NCI-H446 (cell line): ENCODE data around the gene MDP1.

Source experiments
- DNase-seq, 2 experiments: peaks; one replicate each; lab custom pipeline; 2025; lab: John Stamatoyannopoulos, UW

Gene MDP1

DNA sequence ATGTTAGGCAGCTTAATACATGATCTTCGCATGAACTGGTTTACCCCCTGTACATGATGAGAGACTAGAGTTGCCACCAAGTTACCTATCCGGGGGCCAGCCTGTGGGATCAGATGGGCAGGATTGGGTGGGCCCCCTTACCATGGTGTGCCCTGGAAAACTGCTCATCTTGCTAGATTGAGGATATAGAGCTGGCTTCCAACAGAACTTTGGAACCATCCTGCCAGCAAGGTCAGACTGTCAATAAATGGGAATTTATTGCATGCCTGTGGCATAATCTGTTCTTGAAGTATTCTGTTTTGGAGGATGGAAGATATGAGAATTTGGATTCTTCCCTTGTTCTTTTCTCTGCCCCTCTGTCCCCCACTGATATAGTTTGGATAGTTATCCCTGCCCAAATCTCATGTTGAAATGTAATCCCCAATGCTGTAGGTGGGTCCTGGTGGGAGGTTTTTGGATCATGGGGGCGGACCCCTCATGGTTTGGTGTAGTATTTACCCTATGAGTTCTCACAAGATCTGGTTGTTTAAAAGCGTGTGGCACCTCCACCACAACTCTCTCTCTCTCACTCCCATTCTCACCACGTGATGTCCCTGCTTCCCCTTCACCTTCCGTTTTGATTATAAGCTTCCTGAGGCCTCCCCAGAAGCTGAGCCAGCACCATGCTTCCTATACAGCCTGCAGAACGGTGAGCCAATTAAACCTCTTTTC, 16.9 kb downstream of the MDP1 start:
- no peak for DNase-seq

DNA sequence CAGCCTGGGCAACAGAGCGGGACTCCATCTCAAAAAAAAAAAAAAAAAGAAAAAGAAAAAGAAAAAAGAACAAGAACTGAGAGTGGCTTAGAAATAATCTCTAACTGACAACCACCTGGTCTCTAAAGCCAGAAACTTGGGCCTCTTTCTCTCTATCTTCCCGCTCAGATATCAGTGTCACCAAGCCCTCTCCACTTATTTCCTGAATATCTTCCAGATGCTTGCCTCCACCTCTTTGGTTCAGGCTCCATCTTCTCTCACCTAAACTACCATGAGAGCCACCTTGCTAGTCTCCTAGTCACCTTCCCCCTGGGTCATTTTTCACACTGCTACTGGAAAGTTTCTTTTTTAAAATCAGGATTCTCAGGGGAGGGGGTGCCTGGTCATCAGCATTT, 18.8 kb downstream of the MDP1 start:
- DNase-seq, result no peak

DNA sequence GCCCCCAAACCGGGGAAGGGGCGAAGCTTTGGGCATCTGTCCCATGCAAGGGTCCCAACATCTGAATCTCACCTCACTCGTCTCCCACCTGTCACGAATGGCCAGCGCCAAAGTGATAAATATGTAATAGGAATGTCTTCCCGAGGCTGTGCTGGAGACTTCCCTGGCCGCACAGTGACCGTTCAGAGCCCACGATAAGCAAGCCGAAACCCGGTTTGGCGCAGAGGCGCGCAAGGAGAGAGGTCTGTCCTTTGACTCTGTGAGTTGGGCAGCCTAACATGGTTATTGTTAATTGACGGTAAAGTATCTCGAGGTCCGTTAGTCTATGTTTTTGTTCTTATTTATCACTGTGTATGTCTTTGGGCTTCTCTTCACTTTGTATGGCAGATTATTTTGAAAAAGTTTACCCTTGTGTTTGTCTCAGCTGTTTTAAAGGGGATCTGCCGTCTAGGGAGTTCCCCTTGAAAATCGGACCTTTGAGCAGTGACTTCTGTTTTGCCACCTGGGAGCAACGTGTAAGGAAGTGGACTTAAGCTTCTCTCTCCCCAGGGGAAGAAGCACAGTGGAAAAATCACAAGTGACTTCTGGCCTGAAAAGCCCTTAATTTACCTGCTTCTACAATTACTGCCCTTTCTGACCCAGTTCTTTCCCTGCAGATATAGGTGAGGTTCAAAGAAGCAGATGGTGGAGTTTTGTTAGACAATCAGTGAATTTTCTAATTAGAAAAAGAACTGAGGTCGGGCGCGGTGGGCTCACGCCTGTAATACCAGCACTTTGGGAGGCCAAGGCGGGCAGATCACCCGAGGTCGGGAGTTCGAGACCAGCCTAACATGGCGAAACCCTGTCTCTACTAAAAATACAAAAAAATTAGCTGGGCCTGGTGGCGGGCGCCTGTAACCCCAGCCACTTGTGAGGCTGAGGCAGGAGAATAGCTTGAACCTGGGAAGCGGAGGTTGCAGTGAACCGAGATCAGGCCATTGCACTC, 19.5 kb downstream of the MDP1 start:
- peak in 1 of 2 experiments; percentile 21 for DNase-seq

DNA sequence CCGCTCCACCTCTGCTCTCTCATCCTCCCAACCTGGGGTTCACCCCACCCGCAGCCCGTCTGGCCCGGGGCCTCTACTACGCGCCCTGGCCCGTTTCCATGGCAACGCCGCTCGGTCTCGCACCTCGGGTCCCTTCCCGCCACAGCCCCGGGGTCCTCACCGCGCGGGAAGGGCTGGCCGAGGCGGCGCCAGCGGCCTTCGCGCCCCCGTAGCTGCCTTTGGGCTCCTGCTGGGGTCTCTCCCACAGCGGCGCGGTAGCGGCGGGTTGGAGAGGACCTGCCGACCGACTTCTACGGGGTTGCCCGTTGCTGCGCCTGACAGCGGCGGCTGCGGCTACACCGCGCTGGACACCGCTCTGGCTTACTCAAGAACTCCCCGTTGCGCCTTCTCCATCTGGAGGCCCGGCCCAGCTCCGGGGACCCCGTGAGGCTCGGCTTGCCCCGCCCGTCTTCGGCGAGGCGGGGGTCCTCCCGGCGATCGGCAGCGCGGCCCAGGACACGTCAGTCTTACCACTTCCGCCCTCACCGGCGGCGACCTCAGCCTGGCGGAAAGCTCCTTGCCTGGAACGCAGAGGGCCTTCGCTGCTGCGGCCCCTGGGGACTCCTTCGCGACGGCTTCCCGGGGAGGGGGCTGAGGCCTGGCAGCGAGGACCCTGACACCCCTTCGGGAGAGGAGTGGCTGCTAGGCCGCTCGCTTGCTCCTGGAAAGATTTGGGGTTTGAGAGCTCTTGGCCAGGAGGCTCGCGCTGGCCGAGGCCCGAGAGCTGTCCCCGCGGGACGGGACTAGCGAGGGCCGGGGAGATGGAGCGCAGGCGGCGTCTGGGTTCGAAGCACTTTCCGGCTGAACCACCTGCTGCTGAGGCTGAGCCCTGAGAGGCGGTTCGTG, 20.4 kb downstream of the MDP1 start, which contains the start of gene TM9SF1:
TSS of gene TM9SF1 (minus strand) at position 256 of the 885 bp plus-strand sequence. CDS start 422 bp downstream, outside the sequence.
- peak; percentile 49 to 83 for DNase-seq

DNA sequence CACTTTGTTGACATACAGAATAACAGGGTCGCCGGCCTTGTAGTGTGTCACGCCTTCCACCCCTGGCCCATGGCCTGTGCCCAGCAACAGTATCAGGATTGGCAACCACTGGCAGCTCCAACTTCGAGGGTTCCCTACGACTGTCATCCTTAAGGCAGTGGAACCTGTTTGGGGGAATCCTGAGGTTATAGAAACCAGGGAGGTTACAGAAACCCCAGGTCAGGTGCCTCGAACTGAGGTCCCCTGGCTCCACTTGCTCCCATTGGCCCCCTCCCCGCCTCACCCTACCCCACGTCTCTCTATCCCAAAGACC, 21.0 kb downstream of the MDP1 start:
- DNase-seq, result no peak

DNA sequence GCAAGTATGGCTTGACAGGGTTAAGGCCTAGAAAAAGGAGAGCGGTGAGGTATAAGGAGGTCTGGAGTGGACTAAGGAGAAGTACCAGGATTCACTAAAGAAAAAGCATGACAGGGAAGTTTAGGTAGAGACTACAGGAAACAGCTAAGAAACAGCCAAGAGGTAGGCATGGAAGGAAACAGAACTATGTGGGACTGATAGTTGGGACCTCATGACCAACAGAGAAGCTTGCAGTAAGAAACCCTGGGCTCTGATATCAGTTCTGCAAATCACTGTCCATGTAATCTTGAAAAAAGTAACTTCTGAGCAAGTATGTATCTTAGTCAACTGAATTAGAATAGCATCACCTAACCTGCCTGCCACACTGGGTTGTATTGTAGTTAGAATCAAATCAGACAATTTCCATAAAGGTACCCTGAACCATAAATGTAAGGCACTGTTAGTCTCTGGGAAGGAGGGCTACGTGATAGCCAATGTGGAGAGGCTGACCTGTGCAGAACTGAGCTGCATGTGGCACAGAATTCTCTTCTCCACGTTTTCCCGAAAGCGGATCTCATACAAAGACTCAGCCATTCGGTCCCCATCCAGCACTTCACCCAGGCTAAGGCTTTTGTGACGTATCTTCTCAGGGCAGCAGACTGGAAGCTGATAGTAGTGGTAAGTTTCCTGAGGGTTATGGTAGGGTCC, 21.5 kb downstream of the MDP1 start:
- DNase-seq, result no peak

DNA sequence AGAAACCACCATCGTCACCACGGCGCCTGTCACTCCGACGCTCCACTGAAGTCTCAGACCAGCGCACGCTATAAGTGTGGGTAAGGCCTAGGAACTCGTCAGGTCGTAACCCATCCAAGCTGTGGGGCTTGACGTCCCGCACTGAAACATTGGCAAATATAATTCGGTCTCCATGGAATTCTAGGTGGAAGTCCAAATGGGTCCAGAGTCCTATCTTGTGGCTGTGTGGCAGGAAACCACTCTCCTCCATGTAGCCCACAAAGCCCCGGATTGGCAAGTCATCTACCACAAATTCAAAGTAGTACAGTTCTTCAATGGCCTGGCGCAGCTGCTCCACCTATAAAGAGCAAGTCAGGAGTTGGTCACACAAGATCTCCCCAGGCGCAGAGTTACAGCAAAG, 22.9 kb downstream of the MDP1 start:
- no peak for DNase-seq

DNA sequence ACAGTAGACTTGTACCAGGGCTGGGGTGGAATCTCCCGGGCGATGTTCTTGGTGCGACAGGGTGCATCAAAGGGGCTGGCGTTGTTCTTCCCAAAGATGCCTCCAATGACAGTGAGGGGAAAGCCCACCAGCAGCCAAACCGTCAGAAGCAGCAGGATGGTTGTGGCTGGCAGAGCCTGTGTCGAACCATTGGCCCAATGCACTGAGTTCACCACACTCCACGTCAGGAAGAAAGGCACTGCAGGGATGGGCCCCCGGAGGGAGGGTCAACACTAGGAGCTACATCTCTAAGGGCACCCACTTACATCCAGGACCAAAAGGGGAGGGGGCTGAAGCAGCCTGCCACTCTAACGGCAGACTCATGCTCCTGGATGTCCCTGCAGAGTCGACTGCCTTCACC, 25.4 kb downstream of the MDP1 start:
- no peak for DNase-seq

DNA sequence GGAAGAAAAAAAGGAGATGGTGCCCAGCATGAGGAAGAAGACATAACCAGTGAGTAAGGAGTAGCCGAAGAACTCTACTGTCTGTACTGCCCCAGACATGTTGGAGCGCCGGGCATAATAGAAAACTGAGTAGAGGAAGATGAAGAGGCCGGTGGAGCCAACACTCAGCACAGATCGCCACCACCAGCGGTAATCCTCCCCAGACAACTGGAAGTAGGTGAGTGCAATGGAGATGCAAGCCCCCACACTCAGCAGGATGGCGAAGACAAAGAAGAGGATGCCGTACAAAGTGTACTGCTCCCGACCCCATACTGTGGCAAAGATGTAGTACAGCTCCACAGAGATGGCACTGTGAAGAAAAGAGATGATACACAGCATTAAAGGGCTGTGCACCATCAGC, 26.4 kb downstream of the MDP1 start:
- DNase-seq, result no peak

DNA sequence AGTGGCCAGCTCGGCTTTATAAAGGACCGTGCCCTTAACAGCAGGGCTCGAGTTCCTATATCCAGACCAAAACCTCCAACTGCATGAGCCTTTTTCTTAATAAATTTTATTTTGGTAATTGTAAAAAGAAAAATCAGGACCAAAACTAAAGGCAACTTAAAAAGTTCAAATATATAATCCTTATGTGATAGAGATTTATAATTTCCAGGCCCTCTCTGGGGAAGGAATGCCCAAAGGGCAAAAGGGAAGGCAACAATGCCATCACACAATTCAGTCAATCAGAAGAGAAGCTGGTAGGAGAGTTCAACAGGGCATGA, 26.8 kb downstream of the MDP1 start:
- DNase-seq, result no peak

DNA sequence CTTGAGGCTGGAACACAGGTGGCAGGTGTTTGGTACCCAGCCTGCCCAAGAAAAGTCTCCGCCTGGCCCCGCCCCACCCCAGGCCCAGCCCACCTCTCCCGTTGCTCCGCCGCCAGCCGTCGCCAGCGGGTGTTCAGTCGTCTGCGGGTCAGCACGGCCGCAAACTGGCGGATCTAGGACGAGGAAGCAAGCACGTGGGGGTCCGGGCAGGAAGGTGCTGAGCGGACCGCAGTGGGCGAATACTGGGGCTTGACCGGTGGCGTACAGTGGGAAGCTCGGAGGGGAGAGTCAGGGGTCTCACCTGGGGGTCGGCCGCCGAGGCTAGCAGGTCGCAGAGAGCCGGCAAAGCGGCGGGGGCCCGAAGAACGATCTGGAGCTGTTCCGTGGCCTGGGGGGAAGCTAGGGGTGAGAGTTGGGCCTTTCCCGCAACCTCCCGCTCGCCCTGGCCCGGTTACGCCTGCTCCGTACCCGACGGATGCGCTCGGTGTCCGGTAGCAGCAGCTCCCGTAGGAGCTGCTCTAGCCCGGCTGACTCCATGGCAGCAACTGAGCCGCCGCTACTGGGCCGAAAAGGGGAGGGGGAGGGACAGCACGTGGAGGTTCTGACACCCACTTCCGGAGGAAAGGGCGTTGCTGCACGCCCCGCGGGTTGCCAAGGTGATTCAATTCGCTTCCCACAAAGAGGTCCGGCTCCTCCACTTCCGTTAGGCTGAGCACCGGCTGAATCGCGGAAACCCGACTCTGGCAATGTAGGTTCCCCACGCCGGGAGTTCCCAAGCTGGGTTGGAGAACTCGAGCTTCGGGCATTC, 27.4 kb downstream of the MDP1 start, which contains the start of gene IPO4:
TSS of gene IPO4 (minus strand) at position 566 of the 808 bp plus-strand sequence. CDS start at position 537, 29 bp downstream.
- DNase-seq, result peak; percentile 94 to 99

DNA sequence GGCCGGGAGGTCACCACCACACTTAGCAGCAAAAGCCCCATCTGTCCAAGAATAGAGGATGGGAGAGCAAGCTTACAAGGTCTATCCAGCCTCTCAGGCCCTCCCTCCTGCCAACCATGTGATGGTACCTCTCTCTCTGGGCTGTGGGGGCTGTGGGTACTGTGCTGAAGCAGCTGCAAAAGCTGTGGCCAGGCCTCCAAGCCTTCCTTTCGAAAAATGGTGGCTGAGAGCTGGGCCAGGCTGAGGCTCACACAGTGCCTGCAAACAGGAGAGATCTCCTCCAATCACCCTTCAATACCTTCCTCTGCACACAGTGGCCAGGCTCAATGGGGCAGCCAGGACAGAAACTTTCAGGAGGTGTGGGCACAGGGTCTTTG, 28.3 kb downstream of the MDP1 start:
- no peak for DNase-seq

DNA sequence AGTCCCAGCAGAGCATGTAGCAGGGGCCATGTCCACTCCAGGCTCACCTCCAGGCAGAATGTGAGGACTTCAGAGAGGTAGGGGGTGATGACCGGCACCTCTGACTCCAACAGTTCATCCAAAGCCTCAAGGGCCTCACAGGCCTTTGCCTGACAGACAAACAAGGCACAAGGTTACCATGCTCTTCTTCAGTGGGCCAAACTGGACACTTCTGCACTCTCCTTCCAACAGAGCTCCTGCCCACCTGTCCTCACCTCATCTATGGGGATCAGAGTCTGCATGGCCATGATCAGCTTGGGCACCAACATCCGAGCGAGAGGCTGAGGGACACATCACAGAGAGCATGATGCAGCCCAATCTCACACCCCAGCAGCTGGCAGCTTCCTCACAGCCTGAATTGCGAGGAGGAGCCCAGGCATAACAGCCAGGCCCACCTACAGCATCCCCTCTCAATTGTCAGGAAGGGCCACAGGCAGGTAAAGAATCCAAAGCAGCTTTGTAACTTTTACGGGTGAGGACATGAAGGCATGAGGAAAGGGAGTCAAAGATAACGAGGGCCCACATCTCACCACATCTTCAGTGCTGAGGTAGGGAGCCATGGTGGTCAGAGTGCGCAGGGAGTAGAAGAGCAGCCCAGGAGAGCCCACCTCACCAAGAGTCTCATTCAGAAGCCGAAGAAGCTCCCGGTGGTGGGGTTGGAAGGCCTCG, 28.9 kb downstream of the MDP1 start:
- no peak for DNase-seq

DNA sequence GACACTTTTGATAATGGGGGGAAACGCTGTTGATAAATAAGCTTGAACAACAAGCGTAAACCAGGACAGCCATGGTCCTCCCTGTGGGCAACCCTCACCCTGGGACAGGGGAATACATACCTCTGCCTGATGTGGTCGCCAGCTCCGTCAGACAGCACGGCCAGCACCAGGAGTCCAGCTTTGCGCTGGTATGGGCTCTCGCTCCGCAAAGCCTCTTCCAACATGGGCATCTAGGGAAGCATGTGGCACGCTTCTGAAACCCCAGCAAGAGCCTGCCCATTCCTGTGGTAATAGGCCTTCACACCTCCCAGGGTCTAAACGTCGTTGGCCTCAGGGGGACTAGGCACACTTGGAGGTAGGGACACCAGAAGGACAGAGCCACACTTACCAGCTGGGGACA, 30.1 kb downstream of the MDP1 start:
- DNase-seq, result no peak

DNA sequence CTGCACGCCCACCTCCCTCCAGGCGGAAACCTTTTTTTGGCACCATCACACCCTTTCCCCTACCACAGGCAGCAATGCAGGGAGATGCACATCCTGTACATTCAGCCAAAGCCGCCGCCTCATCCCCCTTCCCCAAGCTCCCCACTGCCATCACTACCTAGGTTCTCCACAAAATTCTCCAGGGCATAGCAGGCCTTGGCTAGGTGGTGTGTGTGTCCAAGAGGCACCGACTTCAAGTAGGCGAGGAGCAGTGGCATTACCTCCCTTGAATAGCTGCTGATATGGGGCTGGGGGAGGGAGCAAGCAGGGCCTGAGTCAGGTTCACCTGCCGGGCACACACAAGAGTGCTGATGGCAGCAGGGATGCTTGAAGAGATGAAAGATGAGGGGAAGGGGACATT, 30.8 kb downstream of the MDP1 start:
- DNase-seq, result no peak

DNA sequence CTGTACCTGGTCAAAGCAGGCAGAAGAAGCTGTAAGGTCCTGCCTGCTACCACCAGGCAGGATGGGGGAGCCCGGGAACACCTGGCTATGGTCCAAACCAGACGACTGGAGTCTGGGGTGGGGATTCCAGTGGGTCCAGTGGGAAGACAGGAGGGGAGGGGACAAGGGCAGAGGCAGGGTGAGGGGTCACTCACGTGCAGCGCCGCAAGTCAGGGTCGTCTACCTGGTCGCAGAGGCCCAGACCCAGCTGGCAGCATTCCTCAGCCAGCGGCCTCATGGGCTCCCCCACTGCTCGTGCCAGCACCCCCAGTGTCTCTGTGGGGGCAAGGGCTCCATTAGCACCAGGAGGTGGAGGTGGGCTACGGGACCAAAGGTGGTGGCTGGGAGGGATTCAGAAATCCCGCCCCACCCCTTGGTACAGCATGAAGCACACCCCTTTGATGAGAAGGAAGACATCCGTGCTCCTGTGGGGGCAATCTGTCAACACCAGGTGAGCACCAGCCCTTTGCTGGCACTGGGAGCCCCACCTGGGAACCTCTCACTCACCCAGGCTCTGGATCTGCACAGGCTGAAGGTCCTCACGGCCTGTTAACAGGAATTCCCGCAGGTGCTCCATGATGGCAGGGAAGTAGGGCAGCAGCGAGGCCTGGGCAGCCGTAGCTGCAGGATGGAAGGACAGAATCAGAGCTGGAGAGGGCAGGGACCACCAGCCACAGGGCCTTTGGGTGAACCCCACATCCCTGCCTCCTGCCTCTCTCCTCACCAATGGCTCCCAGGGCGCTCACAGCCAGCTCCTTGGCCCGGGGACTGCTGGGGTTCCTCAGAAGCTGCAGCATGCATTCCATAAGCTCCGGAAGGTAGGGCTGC, 31.5 kb downstream of the MDP1 start:
- DNase-seq, result no peak

DNA sequence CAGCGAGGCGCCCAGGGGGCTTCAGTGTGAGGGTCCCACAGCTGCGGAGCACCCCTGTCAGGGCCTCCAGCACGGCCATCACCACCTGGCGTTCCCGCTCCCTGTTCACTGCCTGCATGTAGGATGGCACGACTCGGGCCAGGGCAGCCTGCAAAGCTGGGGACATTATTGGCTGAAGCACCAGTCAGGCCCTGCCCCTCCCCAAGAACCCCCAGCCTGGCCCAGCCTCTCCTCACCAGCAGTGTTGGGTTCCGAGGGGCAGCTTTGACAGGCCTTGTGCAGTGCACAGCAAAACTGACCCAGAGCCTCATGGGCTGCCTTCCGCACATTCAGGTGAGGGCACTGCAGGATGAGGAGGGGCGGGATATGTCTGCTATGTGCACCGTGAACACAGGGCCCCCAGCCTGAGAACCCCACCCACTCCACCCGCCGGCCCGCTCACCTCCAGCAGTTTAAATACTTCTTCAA, 32.8 kb downstream of the MDP1 start:
- DNase-seq, result no peak

DNA sequence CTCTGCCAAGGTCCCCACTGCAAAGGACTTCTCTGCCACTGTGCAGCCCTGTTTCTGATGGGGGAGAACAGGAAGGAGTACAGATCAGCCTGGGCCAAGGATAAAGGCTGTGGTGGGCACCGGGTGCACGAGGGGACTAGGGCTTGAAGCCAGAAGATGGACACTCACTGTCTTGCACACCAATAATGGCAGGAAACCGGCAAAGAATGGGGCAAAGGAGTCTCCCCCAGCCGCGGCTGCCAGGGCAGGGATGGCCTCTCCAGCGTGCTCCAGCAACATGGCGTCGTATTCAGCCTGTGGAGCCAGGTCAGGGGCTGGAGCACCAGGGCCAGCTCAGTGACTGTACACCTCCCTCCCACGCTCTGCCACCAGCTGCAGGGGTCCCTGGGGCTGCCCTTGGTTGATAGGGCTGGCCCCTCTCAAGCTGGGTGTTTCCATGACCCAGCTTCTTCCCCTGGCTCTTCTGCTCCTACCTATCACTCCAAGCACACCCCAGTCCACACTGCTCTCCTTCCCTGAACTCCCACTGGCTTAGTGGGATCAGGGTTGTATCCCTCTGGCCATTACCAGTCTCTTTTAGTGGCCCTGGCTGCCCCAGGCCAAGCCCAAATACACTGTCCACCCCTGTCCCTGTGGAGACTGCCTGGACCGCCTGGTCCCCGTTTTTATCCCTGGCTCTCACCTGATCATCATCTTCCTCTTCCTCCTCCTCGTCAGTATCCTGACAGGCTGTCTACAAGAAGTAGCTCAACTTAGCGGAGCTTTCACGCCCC, 33.6 kb downstream of the MDP1 start:
- DNase-seq, result no peak
